ENCODE results near the gene PTPRG.

Gene PTPRG

GRCh38 chr3:62325896-62326295 is 764.5 kb downstream of the PTPRG start:
- DNase-seq, result no peak

- no peak for DNase-seq
These were observed 768.6 kb downstream of the PTPRG start for GRCh38 chr3:62329971-62330370.

- no peak for DNase-seq
These were observed 770.6 kb downstream of the PTPRG start for GRCh38 chr3:62332017-62332416.

- DNase-seq, result no peak
These were observed 771.5 kb downstream of the PTPRG start for GRCh38 chr3:62332835-62333244.

GRCh38 chr3:62335196-62335595 is 773.8 kb downstream of the PTPRG start:
- no peak for DNase-seq

GRCh38 chr3:62343755-62344154 is 782.4 kb downstream of the PTPRG start:
- no peak for DNase-seq

Data from activated naive CD4-positive, alpha-beta T cell (primary cell).